ENCODE measurements around the gene GPAT3. TPM values are rescaled to one million over a fixed set of nuclear protein-coding genes. Genes with fewer than 3 reads are reported as not detected.

Gene GPAT3
- total and polyA plus RNA-seq, 2 of the 8 experiments (the other 6 are each of a cell fraction or from before 2014, with no cell fraction given), result 0.23 to 2.0 TPM

- Histone ChIP-seq H2BK12ac (ENCODE audit: low read depth, low read length) (no peak overlapping the region), H2AK5ac (ENCODE audit: low read depth, low read length) (no peak overlapping the region), H3K4me2 (ENCODE audit: insufficient read depth in 1 of 2, low read depth in 2 of 2, low read length in 2 of 2) (no peak overlapping the region), H4K8ac (ENCODE audit: extremely low read depth, insufficient read depth, low read length) (no peak overlapping the region), H3K27me3 (replicated peaks in 1 of 4; ENCODE audit: control insufficient read depth in 3 of 4, extremely low read depth in 1 of 4, insufficient read depth in 3 of 4, low read length in 3 of 4) (no peaks in the 10 kb centered on the region), H3K23me2 (ENCODE audit: low read depth, low read length) (no peaks in the 10 kb centered on the region), H3K18ac (ENCODE audit: extremely low read depth, low read length) (no peak overlapping the region), H3K27ac (ENCODE audit: low read depth, low read length) (no peak overlapping the region), H3K9ac (replicated peaks in 1 of 4; ENCODE audit: extremely low read depth in 1 of 4, low read depth in 3 of 4, low read length in 3 of 4) (no peak overlapping the region), H3K4ac (replicated peaks; ENCODE audit: insufficient read length, low read depth, low read length) (no peak overlapping the region), H2BK15ac (ENCODE audit: low read length) (no peak overlapping the region), H4K5ac (ENCODE audit: insufficient read length, low read depth, low read length) (no peak overlapping the region), H2BK5ac (ENCODE audit: low read depth, low read length) (no peak overlapping the region), H3K36me3 (ENCODE audit: control insufficient read depth in 2 of 4, insufficient read depth in 4 of 4, low read length in 3 of 4) (no peaks in the 10 kb centered on the region), H2BK120ac (replicated peaks; ENCODE audit: low read depth, low read length) (no peak overlapping the region), H3K4me1 (replicated peaks in 1 of 4; ENCODE audit: control insufficient read depth in 3 of 4, insufficient read depth in 4 of 4, low read length in 3 of 4) (no peaks in the 10 kb centered on the region), H2AFZ (ENCODE audit: low read length) (no peak overlapping the region), H3K56ac (replicated peaks; ENCODE audit: insufficient read length, low read depth, low read length) (no peak overlapping the region), H3K79me2 (ENCODE audit: control insufficient read depth in 1 of 2, insufficient read depth in 2 of 2, low read length in 2 of 2) (no peaks in the 10 kb centered on the region), H3K14ac (ENCODE audit: insufficient read length) (no peak overlapping the region), H4K91ac (replicated peaks; ENCODE audit: insufficient read length, low read length) (no peak overlapping the region), H2BK20ac (ENCODE audit: low read length) (no peak overlapping the region), H3K23ac (ENCODE audit: insufficient read length) (no peak overlapping the region), H3K79me1 (ENCODE audit: low read depth, low read length) (no peaks in the 10 kb centered on the region), H4K20me1 (replicated peaks in 1 of 2; ENCODE audit: control insufficient read depth in 1 of 2, insufficient read depth in 2 of 2, low read length in 2 of 2) (no peaks in the 10 kb centered on the region), H3K4me3 (ENCODE audit: extremely low read depth in 1 of 4, insufficient read depth in 2 of 4, low read depth in 3 of 4, low read length in 4 of 4) (no peak overlapping the region), H3K9me3 (ENCODE audit: insufficient read depth in 2 of 2, low read depth in 1 of 2, low read length in 1 of 2) (no peaks in the 10 kb centered on the region)
- DNase-seq (ENCODE audit: low read depth in 1 of 2, low spot score in 2 of 2) (no peak), FAIRE-seq (no peak)
- POLR2A ChIA-PET (ENCODE audit: partially characterized antibody), result interaction anchor here (0.6 kb wide), 1 partner anchor 62 kb away, joined by 3 read pairs; no protein-coding TSS in a partner anchor
- WGBS, 2 experiments (ENCODE audit: extremely low coverage in 1 of 2, insufficient coverage in 1 of 2, insufficient read length in 1 of 2, insufficient replicate concordance in 2 of 2, low coverage in 1 of 2, low lambda C conversion rate in 2 of 2, missing lambda C conversion rate in 1 of 2), result 84% methylated on average over 6 of the region's 6 CpGs; no CpG with 5 or more reads in 1 of the 2 experiments
- CTCF ChIA-PET (ENCODE audit: partially characterized antibody), result no interaction called here
- TF ChIP-seq CTBP2 (IDR thresholded peaks at IDR 0.05; ENCODE audit: borderline replicate concordance, insufficient read depth, insufficient read length, low read length) (no peak), SP4 (IDR thresholded peaks at IDR 0.05; ENCODE audit: low read length) (no peak), HDAC6 (IDR thresholded peaks at IDR 0.05; ENCODE audit: low read depth, low read length) (no peak), EGR1 (IDR thresholded peaks at IDR 0.05; ENCODE audit: borderline replicate concordance, low read depth, low read length) (no peak), PHF8 (conservative IDR thresholded peaks at IDR 0.05; ENCODE audit: low read depth, low read length) (no peak), SIN3A (conservative IDR thresholded peaks at IDR 0.05 in 1 of 2, IDR thresholded peaks at IDR 0.05 in 1 of 2; ENCODE audit: low read depth in 1 of 2, low read length in 2 of 2) (no peak), CBX8 (IDR thresholded peaks at IDR 0.05; ENCODE audit: borderline replicate concordance, low read depth, low read length) (no peak), ATF2 (IDR thresholded peaks at IDR 0.05; ENCODE audit: low read length) (no peak), FOSL1 (IDR thresholded peaks at IDR 0.05; ENCODE audit: insufficient read depth, low read depth, low read length) (no peak), ASH2L (IDR thresholded peaks at IDR 0.05; ENCODE audit: low read length) (no peak)
Observed at GRCh38 chr4:83585982-83586508, 50.1 kb downstream of the GPAT3 start.

Measured in H1 (cell line).